GM18520 (cell line): ENCODE data around the gene CSTPP1.
"Not testable (repeated sequence)": the region's sequence is repeated elsewhere in the genome, so short reads cannot be mapped to it uniquely, and the experiment has no call there.

Experiments used
- ATAC-seq: cut with Tn5 transposase; IDR thresholded peaks from one replicate; pipeline ENCODE4 v1.9.1; 2021; ENCODE audit not compliant: unreplicated experiment

Gene CSTPP1

GRCh38 chr11:47178316-47178715 is 241.8 kb downstream of the CSTPP1 start:
- no peak for ATAC-seq

- no peak for ATAC-seq
Measured at GRCh38 chr11:47178737-47179654, 242.4 kb downstream of the CSTPP1 start.

GRCh38 chr11:47179655-47179991 is 243.1 kb downstream of the CSTPP1 start:
- ATAC-seq, result no peak

GRCh38 chr11:47180006-47180787 is 243.6 kb downstream of the CSTPP1 start:
- ATAC-seq, result no peak

- no peak for ATAC-seq
Measured at GRCh38 chr11:47181271-47181670, 244.7 kb downstream of the CSTPP1 start.

- ATAC-seq, result no peak
Measured at GRCh38 chr11:47182380-47182779, 245.8 kb downstream of the CSTPP1 start.

GRCh38 chr11:47183031-47183856 is 246.7 kb downstream of the CSTPP1 start:
- ATAC-seq, result no peak

- ATAC-seq, result no peak
Measured at GRCh38 chr11:47183969-47184368, 247.4 kb downstream of the CSTPP1 start.

- no peak for ATAC-seq
Measured at GRCh38 chr11:47184711-47185304, 248.2 kb downstream of the CSTPP1 start.

GRCh38 chr11:47185305-47186075 is 248.9 kb downstream of the CSTPP1 start:
- no peak for ATAC-seq

- ATAC-seq, result no peak
Measured at GRCh38 chr11:47186076-47186699, 249.6 kb downstream of the CSTPP1 start, which contains the start of gene PACSIN3. PACSIN3 (minus strand) TSS chr11:47186434; CDS start chr11:47182727, 3,707 bp downstream.

GRCh38 chr11:47186700-47187695 is 250.4 kb downstream of the CSTPP1 start:
- ATAC-seq, result no peak

- no peak for ATAC-seq
Measured at GRCh38 chr11:47187723-47188122, 251.2 kb downstream of the CSTPP1 start.

- no peak for ATAC-seq
Measured at GRCh38 chr11:47188259-47188658, 251.7 kb downstream of the CSTPP1 start.

GRCh38 chr11:47189100-47189834 is 252.7 kb downstream of the CSTPP1 start:
- no peak for ATAC-seq

GRCh38 chr11:47191137-47191536 is 254.6 kb downstream of the CSTPP1 start:
- ATAC-seq, result not testable (repeated sequence)

GRCh38 chr11:47192111-47192510 is 255.6 kb downstream of the CSTPP1 start:
- no peak for ATAC-seq

GRCh38 chr11:47198161-47198560 is 261.6 kb downstream of the CSTPP1 start:
- ATAC-seq, result not testable (repeated sequence)
